ENCODE results near the gene TOGARAM2. TPM values are rescaled to one million over a fixed set of nuclear protein-coding genes. Genes with fewer than 3 reads are reported as not detected.

Gene TOGARAM2
- total RNA-seq, 1 donor from 2014 or later, result not detected

DNA sequence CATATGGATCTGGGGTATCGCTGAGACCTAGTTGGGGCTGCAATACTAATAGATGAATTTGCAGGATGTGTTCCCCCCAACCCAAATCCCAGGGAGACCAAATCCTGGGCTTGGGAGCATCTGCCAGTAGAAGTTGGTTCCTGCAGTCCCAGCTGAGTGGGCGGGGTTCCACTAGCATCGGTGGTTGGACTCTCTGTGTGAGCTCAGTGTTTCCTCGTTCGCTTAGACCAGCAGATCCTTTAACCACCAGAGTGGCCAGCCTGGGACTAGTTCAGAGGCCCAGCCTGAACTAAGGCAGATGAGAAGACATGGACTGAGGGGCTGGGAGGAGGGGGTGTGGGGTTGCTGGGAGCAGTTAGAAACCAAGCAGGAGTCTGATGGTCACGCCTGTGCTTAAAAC is 52.6 kb downstream of the TOGARAM2 start:
- no peak overlapping the region for H3K4me3 ChIP-seq (ENCODE audit: low read depth, low read length)
- H3K27me3 ChIP-seq (ENCODE audit: control insufficient read depth, insufficient read depth, low read length), result no peaks in the 10 kb centered on the region
- TF ChIP-seq, protein P1, sequence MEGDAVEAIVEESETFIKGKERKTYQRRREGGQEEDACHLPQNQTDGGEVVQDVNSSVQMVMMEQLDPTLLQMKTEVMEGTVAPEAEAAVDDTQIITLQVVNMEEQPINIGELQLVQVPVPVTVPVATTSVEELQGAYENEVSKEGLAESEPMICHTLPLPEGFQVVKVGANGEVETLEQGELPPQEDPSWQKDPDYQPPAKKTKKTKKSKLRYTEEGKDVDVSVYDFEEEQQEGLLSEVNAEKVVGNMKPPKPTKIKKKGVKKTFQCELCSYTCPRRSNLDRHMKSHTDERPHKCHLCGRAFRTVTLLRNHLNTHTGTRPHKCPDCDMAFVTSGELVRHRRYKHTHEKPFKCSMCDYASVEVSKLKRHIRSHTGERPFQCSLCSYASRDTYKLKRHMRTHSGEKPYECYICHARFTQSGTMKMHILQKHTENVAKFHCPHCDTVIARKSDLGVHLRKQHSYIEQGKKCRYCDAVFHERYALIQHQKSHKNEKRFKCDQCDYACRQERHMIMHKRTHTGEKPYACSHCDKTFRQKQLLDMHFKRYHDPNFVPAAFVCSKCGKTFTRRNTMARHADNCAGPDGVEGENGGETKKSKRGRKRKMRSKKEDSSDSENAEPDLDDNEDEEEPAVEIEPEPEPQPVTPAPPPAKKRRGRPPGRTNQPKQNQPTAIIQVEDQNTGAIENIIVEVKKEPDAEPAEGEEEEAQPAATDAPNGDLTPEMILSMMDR (IDR thresholded peaks at IDR 0.05; ENCODE audit: insufficient read depth, low read length, poor library complexity, severe bottlenecking), result no peak
- no peak for DNase-seq (ENCODE audit: low read depth)
- no peaks in the 10 kb centered on the region for H3K36me3 ChIP-seq (ENCODE audit: control insufficient read depth, insufficient read depth, low read length)

DNA sequence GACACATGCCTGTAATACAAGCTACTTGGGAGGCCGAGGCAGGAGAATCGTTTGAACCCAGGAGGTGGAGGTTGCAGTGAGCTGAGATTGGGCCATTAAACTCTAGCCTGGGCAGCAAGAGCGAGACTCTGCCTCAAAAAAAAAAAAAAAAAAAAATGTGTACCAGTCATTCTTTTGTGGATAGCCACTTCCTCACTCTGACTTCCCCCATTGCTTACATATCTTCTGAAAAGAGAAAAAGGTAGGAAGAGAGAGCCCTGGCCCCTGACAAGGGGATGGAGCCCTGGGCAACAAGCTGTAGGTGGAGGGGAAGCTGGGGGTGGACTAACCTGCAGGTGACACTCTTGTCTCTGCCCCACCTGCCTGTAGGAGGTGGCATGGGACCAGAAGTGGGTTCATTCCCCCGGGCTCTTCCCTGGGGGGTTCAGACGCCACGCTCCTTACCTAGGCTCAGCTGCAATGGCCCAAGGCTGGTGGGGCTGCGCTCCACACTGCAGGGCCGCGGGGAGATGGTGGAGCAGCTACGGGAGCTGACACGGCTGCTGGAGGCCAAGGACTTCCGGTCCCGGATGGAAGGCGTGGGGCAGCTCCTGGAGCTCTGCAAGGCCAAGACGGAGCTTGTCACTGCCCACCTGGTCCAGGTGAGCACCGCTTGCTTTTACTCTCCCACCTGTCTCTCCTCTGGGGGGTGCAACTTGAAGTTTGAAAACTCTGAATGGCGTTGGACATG is 54.1 kb downstream of the TOGARAM2 start:
- no peak for DNase-seq (ENCODE audit: low read depth)
- TF ChIP-seq, protein P1 (IDR thresholded peaks at IDR 0.05; ENCODE audit: insufficient read depth, low read length, poor library complexity, severe bottlenecking), result no peak
- Histone ChIP-seq H3K27me3 (ENCODE audit: control insufficient read depth, insufficient read depth, low read length) (no peaks in the 10 kb centered on the region), H3K36me3 (ENCODE audit: control insufficient read depth, insufficient read depth, low read length) (no peaks in the 10 kb centered on the region), H3K4me3 (ENCODE audit: low read depth, low read length) (no peak overlapping the region)

DNA sequence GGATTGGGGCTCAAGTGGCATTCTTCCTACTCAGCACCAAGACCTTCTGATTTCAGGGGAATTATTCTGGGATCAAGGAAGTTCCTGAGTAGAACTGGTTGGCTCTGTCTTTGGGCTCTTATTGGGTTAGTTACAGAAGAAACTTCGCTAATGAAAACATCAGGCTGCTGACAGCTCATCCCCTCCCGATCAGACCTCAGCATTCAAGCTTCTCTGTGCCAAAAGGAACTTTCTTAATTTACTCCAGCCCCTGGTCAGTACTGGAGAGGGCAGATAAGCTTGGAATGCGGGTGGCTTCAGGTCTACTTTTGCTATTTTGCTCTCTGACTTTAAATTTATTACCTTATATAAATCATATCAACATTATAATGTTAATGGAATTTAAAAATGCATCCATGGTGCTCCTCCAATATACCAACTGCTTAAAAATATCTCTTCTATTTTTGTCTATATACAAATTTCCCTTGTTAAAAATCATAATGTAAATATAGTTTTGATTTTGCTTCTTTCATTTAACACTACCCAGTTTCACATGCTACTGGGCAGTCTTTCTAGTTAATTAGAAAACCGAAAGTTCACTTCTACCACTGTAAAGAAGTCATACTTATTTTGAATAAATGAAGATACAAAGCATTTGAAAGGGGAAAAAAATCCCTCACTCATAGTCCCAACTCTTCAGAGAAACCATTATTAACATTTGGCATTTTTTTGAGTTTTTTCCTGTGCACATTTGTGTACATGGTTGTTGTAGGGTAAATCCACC is 58.8 kb downstream of the TOGARAM2 start:
- TF ChIP-seq, protein P1 (IDR thresholded peaks at IDR 0.05; ENCODE audit: insufficient read depth, low read length, poor library complexity, severe bottlenecking), result no peak
- H3K27me3 ChIP-seq (ENCODE audit: control insufficient read depth, insufficient read depth, low read length), result no peaks in the 10 kb centered on the region
- H3K36me3 ChIP-seq (ENCODE audit: control insufficient read depth, insufficient read depth, low read length), result no peaks in the 10 kb centered on the region
- no peak overlapping the region for H3K4me3 ChIP-seq (ENCODE audit: low read depth, low read length)
- DNase-seq (ENCODE audit: low read depth), result no peak

DNA sequence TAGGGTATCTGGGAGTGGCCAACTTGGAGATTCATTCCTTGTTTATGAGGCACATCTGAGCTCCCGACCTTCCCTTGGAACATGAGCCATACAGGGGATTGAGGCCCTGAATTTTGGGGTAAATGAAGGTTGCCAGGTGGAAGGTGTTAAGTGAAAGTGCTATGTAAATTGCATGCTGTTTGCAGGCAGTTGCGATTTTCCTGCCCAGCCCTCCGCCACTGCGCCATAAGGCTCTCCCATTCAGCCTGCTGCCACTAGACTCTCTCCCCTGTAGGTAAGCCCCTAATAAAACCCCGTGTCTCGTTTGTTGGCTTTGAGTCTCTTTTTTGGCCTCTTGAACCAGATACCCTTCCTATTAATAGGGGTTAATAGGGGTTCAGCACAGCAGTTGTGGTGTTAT is 59.5 kb downstream of the TOGARAM2 start:
- H3K4me3 ChIP-seq (ENCODE audit: low read depth, low read length), result no peak overlapping the region
- no peaks in the 10 kb centered on the region for H3K27me3 ChIP-seq (ENCODE audit: control insufficient read depth, insufficient read depth, low read length)
- TF ChIP-seq, protein P1 (IDR thresholded peaks at IDR 0.05; ENCODE audit: insufficient read depth, low read length, poor library complexity, severe bottlenecking), result no peak
- no peak for DNase-seq (ENCODE audit: low read depth)
- H3K36me3 ChIP-seq (ENCODE audit: control insufficient read depth, insufficient read depth, low read length), result no peaks in the 10 kb centered on the region

DNA sequence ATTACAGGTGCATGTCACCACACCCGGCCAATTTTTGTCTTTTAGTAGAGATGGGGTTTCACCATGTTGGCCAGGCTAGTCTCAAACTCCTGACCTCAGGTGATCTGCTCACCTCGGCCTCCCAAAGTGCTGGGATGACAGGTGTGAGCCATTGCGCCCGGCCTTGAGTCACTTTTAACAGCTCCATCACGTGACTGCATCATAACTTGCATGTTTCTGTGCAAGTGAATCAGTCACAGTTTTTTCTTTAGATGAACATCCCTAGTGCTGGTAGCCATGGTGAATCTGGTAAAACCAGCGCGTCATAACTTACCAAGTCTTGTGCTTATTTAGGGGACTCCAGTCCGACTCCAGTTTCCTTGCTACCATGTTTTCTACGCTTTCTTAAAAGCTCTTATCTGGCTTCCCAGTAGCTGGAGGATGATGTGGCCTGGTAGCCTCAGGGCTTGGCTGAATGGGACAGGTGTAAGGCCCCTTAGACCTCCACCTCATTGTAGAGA is 60.1 kb downstream of the TOGARAM2 start:
- Histone ChIP-seq H3K4me3 (ENCODE audit: low read depth, low read length) (no peak overlapping the region), H3K36me3 (ENCODE audit: control insufficient read depth, insufficient read depth, low read length) (no peaks in the 10 kb centered on the region), H3K27me3 (ENCODE audit: control insufficient read depth, insufficient read depth, low read length) (no peaks in the 10 kb centered on the region)
- DNase-seq (ENCODE audit: low read depth), result no peak
- TF ChIP-seq, protein P1 (IDR thresholded peaks at IDR 0.05; ENCODE audit: insufficient read depth, low read length, poor library complexity, severe bottlenecking), result no peak

Data from kidney epithelial cell (primary cell).